Right cardiac atrium (tissue), 5 donors: ENCODE measurements around the gene CACFD1. TPM values are rescaled to one million over a fixed set of nuclear protein-coding genes. Genes with fewer than 3 reads are reported as not detected.

Experiments used
- ATAC-seq, 2 donors: fragments of 200-7000 bp; cut with Tn5 transposase; one replicate each; pipeline versions ENCODE4 v1.8.0 to v1.9.1; 2020; ENCODE audit warnings: moderate library complexity in 2 of 2, mild to moderate bottlenecking in 1 of 2
- DNase-seq, 3 donors: peaks; one replicate each; pipeline ENCODE4 v3.0.0-alpha.2; 2020
- H3K27ac ChIP-seq: one replicate; pipeline ENCODE4 v1.5.1; 2013; ENCODE audit warnings: mild to moderate bottlenecking, low read length, control low read depth, moderate library complexity
- H3K27me3 ChIP-seq: one replicate; pipeline ENCODE4 v1.6.1; 2013; ENCODE audit not compliant: control insufficient read depth, insufficient read depth
- H3K4me1 ChIP-seq: one replicate; pipeline ENCODE4 v1.6.1; 2013; ENCODE audit warnings: low read length; ENCODE audit not compliant: control insufficient read depth, insufficient read depth
- H3K4me3 ChIP-seq: one replicate; pipeline ENCODE4 v1.5.1; 2013; ENCODE audit warnings: low read length, control low read depth
- H3K9me3 ChIP-seq: one replicate; pipeline ENCODE4 v1.6.1; 2013; ENCODE audit warnings: low read length; ENCODE audit not compliant: control insufficient read depth
- WGBS: extraction: QIAGEN DNeasy Blood & Tissue Kit; methylation state at CpG from one replicate; pipeline ENCODE4 v1.1.7; 2013; 5-methylcytosine and 5-hydroxymethylcytosine counted together
- intact Hi-C, 4 donors: fragments of 100-400 bp; cut with DNase I; formaldehyde crosslinking; loops; one replicate each; pipeline versions ENCODE4 v1.11.0 to v1.14.0; 2022 to 2023
- polyA plus RNA-seq: library from polyadenylated mRNA; stranded (reverse); fragments of 200-250 nt; gene quantifications from one replicate; pipeline ENCODE4 v1.2.3, GENCODE V29; 2013
- total RNA-seq, 4 donors: library from RNA; stranded (reverse); fragmentation: NEBNext Ultra II Directional; extraction: Animal tissue kit (Norgen Biotek cat#: 25700); gene quantifications; one replicate each; pipeline ENCODE4 v1.2.1, GENCODE V29; 2021
- donor health status: healthy with polysubstance abuse.
- donor health status: DM: no; HTN: yes; CAD: no.
- donor health status: DM: no; HTN: no; CAD: no.
- donor health status: DM: no; HTN: yes; CAD: no; lungs with severe emphysema.
- donor health status: DM: yes; HTN: yes; CAD: no.

The CACFD1 gene
- total and polyA plus RNA-seq, 5 donors: 10.8 to 13.9 (median 13.7) TPM

- DNase-seq: peak; percentile 89 to 97 (median 95)
- Histone ChIP-seq H3K27ac (no peak overlapping the region), H3K27me3 (no peaks in the 10 kb centered on the region), H3K4me3 (no peak overlapping the region), H3K4me1 (peaks cover 9% of the 10 kb centered on the region), H3K9me3 (no peaks in the 10 kb centered on the region)
- ATAC-seq: peak; percentile 80 to 81
- 42% methylated on average over 14 of the region's 14 CpGs for WGBS
- intact Hi-C loops: no loop called here
These were observed 54.9 kb downstream of the CACFD1 start for GRCh38 chr9:133514460-133515239.

DNA sequence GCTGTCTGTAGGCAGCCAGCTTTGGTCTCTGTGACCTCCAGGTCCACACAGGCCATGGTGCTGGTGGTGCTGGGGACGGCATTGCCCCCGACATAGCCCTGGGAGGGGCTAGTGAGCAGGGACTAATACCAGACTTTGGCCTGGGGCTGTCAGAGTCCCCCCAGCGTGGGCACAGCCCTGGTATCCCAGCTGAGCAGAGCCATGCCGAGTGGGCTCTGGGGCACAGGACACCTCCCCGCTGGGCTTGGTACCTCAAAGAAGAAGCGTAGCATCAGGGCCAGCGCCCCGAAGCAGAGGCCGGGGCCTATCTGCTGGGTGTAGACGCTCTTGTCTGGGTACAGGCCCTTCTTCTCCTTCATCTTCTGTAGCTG is 55.4 kb downstream of the CACFD1 start:
- DNase-seq: peak; percentile 13 to 57 (median 51)
- WGBS: 94% methylated on average over 10 of the region's 10 CpGs

DNA sequence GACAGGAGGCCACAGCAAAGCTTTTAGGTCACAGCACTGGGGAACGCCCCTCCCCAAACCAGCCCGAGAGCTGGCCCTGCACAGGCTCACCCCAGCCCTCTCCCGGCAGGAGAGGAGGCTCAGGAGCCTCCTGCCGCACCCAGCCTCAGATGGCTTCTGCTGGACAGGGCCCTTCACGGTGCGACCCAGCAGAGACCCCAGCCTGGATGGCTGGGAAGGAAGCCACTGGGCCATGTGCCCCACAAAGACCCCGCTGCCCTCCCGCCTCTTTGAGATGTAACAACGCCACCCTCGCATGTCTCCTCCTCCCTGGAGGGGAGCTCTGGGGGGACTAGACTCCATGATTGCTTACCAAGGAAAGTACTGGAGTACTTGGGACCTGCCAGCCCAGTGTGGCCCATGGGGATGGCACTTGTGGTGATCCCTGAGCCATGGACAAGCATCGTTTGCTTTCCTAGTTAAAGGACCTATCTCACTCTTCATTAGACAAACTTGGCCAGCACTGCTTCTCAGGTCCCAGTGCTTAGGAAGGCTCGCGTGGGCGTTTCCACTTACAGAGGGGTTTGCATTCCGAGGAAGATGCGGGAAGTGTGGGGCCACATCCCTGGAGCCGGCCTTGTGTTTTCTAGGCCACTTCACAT is 56.0 kb downstream of the CACFD1 start:
- DNase-seq: peak; percentile 16 to 44 (median 33)
- WGBS: 84% methylated on average over 17 of the region's 17 CpGs

More for the DNA sequence above, 55.4 kb downstream of the CACFD1 start:
- ATAC-seq: no peak
- intact Hi-C loops: no loop called here
- Histone ChIP-seq H3K27ac (no peak overlapping the region), H3K9me3 (no peaks in the 10 kb centered on the region), H3K27me3 (no peaks in the 10 kb centered on the region), H3K4me3 (no peak overlapping the region), H3K4me1 (peaks cover 8% of the 10 kb centered on the region)

GRCh38 chr9:133516256-133516960 is 56.6 kb downstream of the CACFD1 start:
- WGBS: 79% methylated on average over 11 of the region's 11 CpGs
- no peak overlapping the region for H3K27ac ChIP-seq
- no peak overlapping the region for H3K4me3 ChIP-seq
- H3K9me3 ChIP-seq: no peaks in the 10 kb centered on the region
- H3K4me1 ChIP-seq: peaks cover 8% of the 10 kb centered on the region
- H3K27me3 ChIP-seq: no peaks in the 10 kb centered on the region
- ATAC-seq: no peak
- DNase-seq: peak; percentile 16 to 55 (median 49)
- intact Hi-C loops: no loop called here

More for the DNA sequence above, 56.0 kb downstream of the CACFD1 start:
- ATAC-seq: no peak
- Histone ChIP-seq H3K4me1 (peaks cover 8% of the 10 kb centered on the region), H3K4me3 (no peak overlapping the region), H3K27ac (no peak overlapping the region), H3K27me3 (no peaks in the 10 kb centered on the region), H3K9me3 (no peaks in the 10 kb centered on the region)
- intact Hi-C loops: no loop called here

- intact Hi-C loops: no loop called here
- Histone ChIP-seq H3K27ac (no peak overlapping the region), H3K9me3 (no peaks in the 10 kb centered on the region), H3K27me3 (no peaks in the 10 kb centered on the region), H3K4me1 (peaks cover 8% of the 10 kb centered on the region), H3K4me3 (no peak overlapping the region)
- DNase-seq (peak in 2 of 3 donors; percentile 34 to 48), ATAC-seq (no peak)
- 94% methylated on average over 9 of the region's 9 CpGs for WGBS
These were observed 57.2 kb downstream of the CACFD1 start for GRCh38 chr9:133516961-133517350.

GRCh38 chr9:133517711-133518110 is 57.9 kb downstream of the CACFD1 start:
- Histone ChIP-seq H3K4me3 (no peak overlapping the region), H3K27ac (no peak overlapping the region), H3K9me3 (no peaks in the 10 kb centered on the region), H3K4me1 (peaks cover 8% of the 10 kb centered on the region), H3K27me3 (no peaks in the 10 kb centered on the region)
- intact Hi-C loops: no loop called here
- no peak for ATAC-seq
- 82% methylated on average over 8 of the region's 8 CpGs for WGBS
- DNase-seq: peak in 2 of 3 donors; percentile 44 to 47

DNA sequence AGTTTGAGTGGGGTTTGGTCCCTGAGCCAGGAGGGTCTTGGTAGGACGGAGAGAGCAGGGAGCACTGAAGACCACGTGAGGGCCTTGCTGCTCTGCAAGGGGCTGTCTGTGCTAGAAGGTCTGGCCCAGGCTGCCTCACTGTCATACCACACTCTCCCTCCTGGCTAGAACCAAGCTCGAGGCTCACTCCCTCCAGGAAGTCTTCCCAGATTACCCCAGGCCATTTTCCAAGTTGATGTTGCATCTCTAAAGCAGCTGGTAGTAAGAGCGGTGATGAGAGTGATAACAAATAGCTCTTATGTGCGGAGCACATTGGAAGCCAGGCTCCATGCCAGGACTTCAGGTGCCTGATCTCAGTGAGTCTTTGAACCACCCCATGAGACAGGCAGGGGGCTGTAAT is 58.4 kb downstream of the CACFD1 start:
- WGBS: 91% methylated on average over 5 of the region's 5 CpGs
- Histone ChIP-seq H3K27me3 (no peaks in the 10 kb centered on the region), H3K9me3 (no peaks in the 10 kb centered on the region), H3K4me3 (no peak overlapping the region), H3K27ac (no peak overlapping the region), H3K4me1 (peaks cover 6% of the 10 kb centered on the region)
- DNase-seq (peak; percentile 4 to 25 (median 21)), ATAC-seq (no peak)
- intact Hi-C loops: no loop called here

DNA sequence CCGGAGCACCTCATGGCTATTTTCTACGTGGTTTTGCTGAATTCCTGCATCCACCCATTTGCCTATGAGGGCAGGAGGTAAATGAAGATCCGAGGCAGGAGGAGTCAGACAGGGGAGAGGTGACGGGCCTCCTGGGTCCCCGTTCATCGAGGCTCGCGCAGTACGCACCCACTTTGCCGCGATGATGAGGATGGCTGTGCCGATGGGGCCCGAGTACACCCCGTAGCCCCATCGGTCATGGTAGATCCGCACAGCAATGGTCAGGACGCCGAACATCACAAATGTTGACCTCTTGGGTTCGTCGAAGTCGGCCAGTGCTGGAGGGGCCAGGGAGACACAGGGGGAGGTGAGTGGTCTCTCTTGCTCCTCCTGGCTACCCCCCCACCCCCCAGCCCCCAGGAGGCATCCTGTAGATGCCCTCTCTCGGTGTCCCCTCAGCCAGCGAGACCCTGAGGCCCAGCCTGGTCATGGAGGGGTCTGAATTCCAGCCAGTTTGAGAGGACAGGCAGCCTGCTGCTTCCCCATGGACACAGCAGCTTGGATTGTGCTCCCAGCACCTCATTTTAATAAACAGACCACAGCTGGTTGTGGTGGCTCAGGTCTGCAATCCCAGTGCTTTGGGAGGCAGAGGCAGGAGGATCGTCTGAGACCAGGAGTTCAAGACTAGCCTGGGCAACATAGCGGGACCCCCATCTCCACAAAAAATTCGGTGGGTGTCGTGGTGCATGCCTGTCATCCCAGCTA is 59.1 kb downstream of the CACFD1 start:
- ATAC-seq (no peak), DNase-seq (peak; percentile 4 to 41 (median 31))
- intact Hi-C loops: no loop called here
- 93% methylated on average over 27 of the region's 27 CpGs for WGBS
- Histone ChIP-seq H3K9me3 (no peaks in the 10 kb centered on the region), H3K27ac (no peak overlapping the region), H3K4me3 (no peak overlapping the region), H3K4me1 (peaks cover 4% of the 10 kb centered on the region), H3K27me3 (no peaks in the 10 kb centered on the region)

DNA sequence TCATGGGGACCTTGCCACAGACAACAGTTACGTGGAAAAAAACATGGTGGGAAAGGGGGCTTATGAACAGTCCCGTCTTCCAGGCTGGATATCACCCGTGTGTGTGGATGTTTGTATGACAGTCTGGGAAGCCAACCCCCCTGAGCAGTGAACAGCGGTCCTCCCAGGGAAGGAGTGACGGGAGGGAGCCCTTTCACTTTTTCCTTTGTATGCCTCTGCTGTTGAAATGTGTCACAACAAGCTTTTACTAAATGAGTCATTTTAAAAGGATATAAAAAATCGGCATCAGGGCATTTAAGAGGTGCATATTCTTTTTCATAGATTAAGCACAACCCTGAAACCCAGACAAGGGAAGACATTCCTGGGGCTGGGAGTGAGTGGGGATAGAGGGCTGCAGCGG is 59.9 kb downstream of the CACFD1 start:
- Histone ChIP-seq H3K27me3 (no peaks in the 10 kb centered on the region), H3K4me3 (no peak overlapping the region), H3K4me1 (peaks cover under 1% of the 10 kb centered on the region), H3K27ac (no peak overlapping the region), H3K9me3 (no peaks in the 10 kb centered on the region)
- intact Hi-C loops: no loop called here
- ATAC-seq (no peak), DNase-seq (peak in 1 of 3 donors; percentile 5)
- 68% methylated on average over 7 of the region's 7 CpGs for WGBS

- 89% methylated on average over 24 of the region's 24 CpGs for WGBS
- DNase-seq (peak; percentile 6 to 47 (median 39)), ATAC-seq (no peak)
- intact Hi-C loops: no loop called here
- Histone ChIP-seq H3K4me3 (no peak overlapping the region), H3K27ac (no peak overlapping the region), H3K27me3 (no peaks in the 10 kb centered on the region), H3K9me3 (no peaks in the 10 kb centered on the region), H3K4me1 (no peaks in the 10 kb centered on the region)
These were observed 60.5 kb downstream of the CACFD1 start for GRCh38 chr9:133520121-133520835.
